K562 (cell line): ENCODE results near the gene PCCB. TPM values are rescaled to one million over a fixed set of nuclear protein-coding genes. Genes with fewer than 3 reads are reported as not detected.
A peak's percentile ranks its signal among the peaks of the same experiment; 100 is the strongest.

ENCODE experiments used
- ARNT ChIP-seq, 2 experiments: fragments of 450-650 bp; IDR thresholded peaks; 2 replicates each; pipeline ENCODE4 v1.6.1; 2016; ENCODE audit warnings: mild to moderate bottlenecking in 1 of 2
- CEBPG ChIP-seq, 3 experiments: fragments of 200-800 bp in 1 of 3; sonication (Bioruptor generic) in 1 of 3; sonication (generic) in 1 of 3; formaldehyde crosslinking in 1 of 3; IDR thresholded peaks in 2 of 3; conservative IDR thresholded peaks in 1 of 3; 2 replicates each; pipeline versions ENCODE4 v1.6.1 to v1.8.0; 2016 to 2022; ENCODE audit warnings: missing compliant biosample characterization in 2 of 3, missing genetic modification characterization in 2 of 3, mild to moderate bottlenecking in 1 of 3, missing genetic modification reagents in 1 of 3
- GTF2F1 ChIP-seq: IDR thresholded peaks from 2 replicates; pipeline ENCODE4 v1.6.1; 2011; ENCODE audit warnings: low read depth, low read length, improper control_type of control experiment
- HOXB6 ChIP-seq: fragments of 250-450 bp; sonication (Bioruptor Pico); IDR thresholded peaks from 2 replicates; pipeline ENCODE4 v1.5.1; 2022; ENCODE audit warnings: mild to moderate bottlenecking, borderline replicate concordance
- PURB ChIP-seq: sonication (generic); formaldehyde crosslinking; IDR thresholded peaks from 2 replicates; pipeline ENCODE4 v1.9.0; 2021; ENCODE audit warnings: low read depth, mild to moderate bottlenecking, missing genetic modification reagents
- SMAD4 ChIP-seq: fragments of 250-450 bp; sonication (Bioruptor Pico); conservative IDR thresholded peaks from 2 replicates; pipeline ENCODE4 v1.8.0; 2021; ENCODE audit warnings: inconsistent platforms, mild to moderate bottlenecking, moderate library complexity
- ZFP1 ChIP-seq: fragments of 450-650 bp; formaldehyde crosslinking; IDR thresholded peaks from 2 replicates; pipeline ENCODE4 v1.4.0; 2020; ENCODE audit warnings: mild to moderate bottlenecking, mixed read lengths
- ZFP30 ChIP-seq: fragments of 250-450 bp; sonication (Bioruptor Pico); IDR thresholded peaks from 2 replicates; pipeline ENCODE4 v1.8.0; 2022; ENCODE audit warnings: moderate library complexity, mild to moderate bottlenecking, inconsistent platforms, borderline replicate concordance
- polyA plus RNA-seq, 8 experiments: library from polyadenylated mRNA; depleted of rRNA in 4 of 8; stranded (reverse) in 5 of 8; unstranded in 3 of 8; fragments of >200 nt; fragmentation: Nextera tagmentation in 2 of 8; fragmentation: Illumina TruSeq in 1 of 8; extraction: Ambion mirVana in 2 of 8; extraction: Trizol in 1 of 8; gene quantifications; 2 replicates each; pipeline versions ENCODE4 v1.2.1 to v1.2.3, GENCODE V29; 2011 to 2014; ENCODE audit warnings: inconsistent platforms in 1 of 8, missing spikeins in 1 of 8
- total RNA-seq, 7 experiments: library from RNA; depleted of rRNA in 6 of 7; stranded (reverse); fragments of >200 nt in 6 of 7; fragmentation: Illumina TruSeq in 2 of 7; extraction: Trizol in 2 of 7; gene quantifications; 2 replicates each; pipeline versions ENCODE4 v1.2.1 to v1.2.3, GENCODE V29; 2011 to 2021; ENCODE audit warnings: low replicate concordance in 1 of 7
- TF ChIP-seq, protein P1 (sequence below): fragments of 250-450 bp; sonication (Bioruptor Pico); IDR thresholded peaks from 2 replicates; pipeline ENCODE4 v1.8.0; 2021; ENCODE audit warnings: mild to moderate bottlenecking, moderate library complexity
- TF ChIP-seq, protein P2 (sequence below): fragments of 450-650 bp; IDR thresholded peaks from 2 replicates; pipeline ENCODE4 v1.6.1; 2016; ENCODE audit warnings: mild to moderate bottlenecking, moderate library complexity
- TF ChIP-seq, protein P3 (sequence below): sonication (generic); formaldehyde crosslinking; IDR thresholded peaks from 2 replicates; pipeline ENCODE4 v1.8.0; 2022; ENCODE audit warnings: missing genetic modification reagents, mild to moderate bottlenecking, moderate library complexity, borderline replicate concordance
- TF ChIP-seq, protein P4 (sequence below): conservative IDR thresholded peaks from 2 replicates; pipeline ENCODE4 v1.6.1; 2011; ENCODE audit warnings: low read depth, mild to moderate bottlenecking, low read length; ENCODE audit not compliant: control insufficient read depth

The PCCB gene
- total and polyA plus RNA-seq, 9 of the 15 experiments (the other 6 are each of a cell fraction or from before 2014, with no cell fraction given), result 69.5 to 173 (median 92.8) TPM

DNA sequence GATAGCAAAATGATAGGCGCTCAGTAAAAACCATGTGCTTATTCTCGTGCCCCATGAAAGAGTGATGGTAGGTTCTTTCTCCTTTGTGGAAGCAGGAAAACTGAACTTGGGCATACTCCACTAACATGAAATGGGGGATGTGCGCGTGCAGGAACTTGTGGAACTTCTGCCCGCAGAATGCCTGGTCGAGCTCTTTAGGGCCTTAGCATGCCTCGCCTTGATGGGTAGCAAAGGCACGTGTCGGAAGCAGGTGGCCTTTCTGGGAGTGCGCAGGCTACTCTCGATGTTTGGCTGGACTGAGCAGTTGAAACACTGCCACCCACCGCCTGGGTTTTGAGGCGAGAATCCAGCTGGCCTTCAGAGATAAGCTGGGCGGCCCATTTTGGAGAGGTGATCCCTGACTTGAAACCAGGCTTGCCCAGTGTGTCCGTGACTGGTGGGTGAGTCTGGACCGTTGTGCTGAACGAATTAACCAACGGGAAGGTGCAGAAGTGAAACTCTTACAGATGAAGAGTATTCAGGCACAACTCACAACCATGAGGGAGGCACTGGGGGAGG lies 842 bp downstream of the PCCB start (continued):
- peak; percentile 71 for TF ChIP-seq SMAD4 (CRISPR knock-in tag)
- peak in 1 of 2 experiments; percentile 58; a peak in 1 of 4 replicates for TF ChIP-seq ARNT (IDR thresholded peaks at IDR 0.05)
- TF ChIP-seq, protein P1, sequence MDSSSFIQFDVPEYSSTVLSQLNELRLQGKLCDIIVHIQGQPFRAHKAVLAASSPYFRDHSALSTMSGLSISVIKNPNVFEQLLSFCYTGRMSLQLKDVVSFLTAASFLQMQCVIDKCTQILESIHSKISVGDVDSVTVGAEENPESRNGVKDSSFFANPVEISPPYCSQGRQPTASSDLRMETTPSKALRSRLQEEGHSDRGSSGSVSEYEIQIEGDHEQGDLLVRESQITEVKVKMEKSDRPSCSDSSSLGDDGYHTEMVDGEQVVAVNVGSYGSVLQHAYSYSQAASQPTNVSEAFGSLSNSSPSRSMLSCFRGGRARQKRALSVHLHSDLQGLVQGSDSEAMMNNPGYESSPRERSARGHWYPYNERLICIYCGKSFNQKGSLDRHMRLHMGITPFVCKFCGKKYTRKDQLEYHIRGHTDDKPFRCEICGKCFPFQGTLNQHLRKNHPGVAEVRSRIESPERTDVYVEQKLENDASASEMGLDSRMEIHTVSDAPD, result no peak
- no peak for TF ChIP-seq ZFP30 (CRISPR knock-in tag)
- no peak for TF ChIP-seq ZFP1
- no peak for TF ChIP-seq GTF2F1
- no peak for TF ChIP-seq CEBPG (CRISPR knock-in tag; IDR thresholded peaks at IDR 0.05)
- TF ChIP-seq CEBPG (tag; conservative IDR thresholded peaks at IDR 0.05 in 1 of 2, IDR thresholded peaks at IDR 0.05 in 1 of 2), result no peak
- TF ChIP-seq, protein P2, sequence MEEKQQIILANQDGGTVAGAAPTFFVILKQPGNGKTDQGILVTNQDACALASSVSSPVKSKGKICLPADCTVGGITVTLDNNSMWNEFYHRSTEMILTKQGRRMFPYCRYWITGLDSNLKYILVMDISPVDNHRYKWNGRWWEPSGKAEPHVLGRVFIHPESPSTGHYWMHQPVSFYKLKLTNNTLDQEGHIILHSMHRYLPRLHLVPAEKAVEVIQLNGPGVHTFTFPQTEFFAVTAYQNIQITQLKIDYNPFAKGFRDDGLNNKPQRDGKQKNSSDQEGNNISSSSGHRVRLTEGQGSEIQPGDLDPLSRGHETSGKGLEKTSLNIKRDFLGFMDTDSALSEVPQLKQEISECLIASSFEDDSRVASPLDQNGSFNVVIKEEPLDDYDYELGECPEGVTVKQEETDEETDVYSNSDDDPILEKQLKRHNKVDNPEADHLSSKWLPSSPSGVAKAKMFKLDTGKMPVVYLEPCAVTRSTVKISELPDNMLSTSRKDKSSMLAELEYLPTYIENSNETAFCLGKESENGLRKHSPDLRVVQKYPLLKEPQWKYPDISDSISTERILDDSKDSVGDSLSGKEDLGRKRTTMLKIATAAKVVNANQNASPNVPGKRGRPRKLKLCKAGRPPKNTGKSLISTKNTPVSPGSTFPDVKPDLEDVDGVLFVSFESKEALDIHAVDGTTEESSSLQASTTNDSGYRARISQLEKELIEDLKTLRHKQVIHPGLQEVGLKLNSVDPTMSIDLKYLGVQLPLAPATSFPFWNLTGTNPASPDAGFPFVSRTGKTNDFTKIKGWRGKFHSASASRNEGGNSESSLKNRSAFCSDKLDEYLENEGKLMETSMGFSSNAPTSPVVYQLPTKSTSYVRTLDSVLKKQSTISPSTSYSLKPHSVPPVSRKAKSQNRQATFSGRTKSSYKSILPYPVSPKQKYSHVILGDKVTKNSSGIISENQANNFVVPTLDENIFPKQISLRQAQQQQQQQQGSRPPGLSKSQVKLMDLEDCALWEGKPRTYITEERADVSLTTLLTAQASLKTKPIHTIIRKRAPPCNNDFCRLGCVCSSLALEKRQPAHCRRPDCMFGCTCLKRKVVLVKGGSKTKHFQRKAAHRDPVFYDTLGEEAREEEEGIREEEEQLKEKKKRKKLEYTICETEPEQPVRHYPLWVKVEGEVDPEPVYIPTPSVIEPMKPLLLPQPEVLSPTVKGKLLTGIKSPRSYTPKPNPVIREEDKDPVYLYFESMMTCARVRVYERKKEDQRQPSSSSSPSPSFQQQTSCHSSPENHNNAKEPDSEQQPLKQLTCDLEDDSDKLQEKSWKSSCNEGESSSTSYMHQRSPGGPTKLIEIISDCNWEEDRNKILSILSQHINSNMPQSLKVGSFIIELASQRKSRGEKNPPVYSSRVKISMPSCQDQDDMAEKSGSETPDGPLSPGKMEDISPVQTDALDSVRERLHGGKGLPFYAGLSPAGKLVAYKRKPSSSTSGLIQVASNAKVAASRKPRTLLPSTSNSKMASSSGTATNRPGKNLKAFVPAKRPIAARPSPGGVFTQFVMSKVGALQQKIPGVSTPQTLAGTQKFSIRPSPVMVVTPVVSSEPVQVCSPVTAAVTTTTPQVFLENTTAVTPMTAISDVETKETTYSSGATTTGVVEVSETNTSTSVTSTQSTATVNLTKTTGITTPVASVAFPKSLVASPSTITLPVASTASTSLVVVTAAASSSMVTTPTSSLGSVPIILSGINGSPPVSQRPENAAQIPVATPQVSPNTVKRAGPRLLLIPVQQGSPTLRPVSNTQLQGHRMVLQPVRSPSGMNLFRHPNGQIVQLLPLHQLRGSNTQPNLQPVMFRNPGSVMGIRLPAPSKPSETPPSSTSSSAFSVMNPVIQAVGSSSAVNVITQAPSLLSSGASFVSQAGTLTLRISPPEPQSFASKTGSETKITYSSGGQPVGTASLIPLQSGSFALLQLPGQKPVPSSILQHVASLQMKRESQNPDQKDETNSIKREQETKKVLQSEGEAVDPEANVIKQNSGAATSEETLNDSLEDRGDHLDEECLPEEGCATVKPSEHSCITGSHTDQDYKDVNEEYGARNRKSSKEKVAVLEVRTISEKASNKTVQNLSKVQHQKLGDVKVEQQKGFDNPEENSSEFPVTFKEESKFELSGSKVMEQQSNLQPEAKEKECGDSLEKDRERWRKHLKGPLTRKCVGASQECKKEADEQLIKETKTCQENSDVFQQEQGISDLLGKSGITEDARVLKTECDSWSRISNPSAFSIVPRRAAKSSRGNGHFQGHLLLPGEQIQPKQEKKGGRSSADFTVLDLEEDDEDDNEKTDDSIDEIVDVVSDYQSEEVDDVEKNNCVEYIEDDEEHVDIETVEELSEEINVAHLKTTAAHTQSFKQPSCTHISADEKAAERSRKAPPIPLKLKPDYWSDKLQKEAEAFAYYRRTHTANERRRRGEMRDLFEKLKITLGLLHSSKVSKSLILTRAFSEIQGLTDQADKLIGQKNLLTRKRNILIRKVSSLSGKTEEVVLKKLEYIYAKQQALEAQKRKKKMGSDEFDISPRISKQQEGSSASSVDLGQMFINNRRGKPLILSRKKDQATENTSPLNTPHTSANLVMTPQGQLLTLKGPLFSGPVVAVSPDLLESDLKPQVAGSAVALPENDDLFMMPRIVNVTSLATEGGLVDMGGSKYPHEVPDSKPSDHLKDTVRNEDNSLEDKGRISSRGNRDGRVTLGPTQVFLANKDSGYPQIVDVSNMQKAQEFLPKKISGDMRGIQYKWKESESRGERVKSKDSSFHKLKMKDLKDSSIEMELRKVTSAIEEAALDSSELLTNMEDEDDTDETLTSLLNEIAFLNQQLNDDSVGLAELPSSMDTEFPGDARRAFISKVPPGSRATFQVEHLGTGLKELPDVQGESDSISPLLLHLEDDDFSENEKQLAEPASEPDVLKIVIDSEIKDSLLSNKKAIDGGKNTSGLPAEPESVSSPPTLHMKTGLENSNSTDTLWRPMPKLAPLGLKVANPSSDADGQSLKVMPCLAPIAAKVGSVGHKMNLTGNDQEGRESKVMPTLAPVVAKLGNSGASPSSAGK, result peak; percentile 100
- TF ChIP-seq PURB, result no peak
- TF ChIP-seq, protein P3, sequence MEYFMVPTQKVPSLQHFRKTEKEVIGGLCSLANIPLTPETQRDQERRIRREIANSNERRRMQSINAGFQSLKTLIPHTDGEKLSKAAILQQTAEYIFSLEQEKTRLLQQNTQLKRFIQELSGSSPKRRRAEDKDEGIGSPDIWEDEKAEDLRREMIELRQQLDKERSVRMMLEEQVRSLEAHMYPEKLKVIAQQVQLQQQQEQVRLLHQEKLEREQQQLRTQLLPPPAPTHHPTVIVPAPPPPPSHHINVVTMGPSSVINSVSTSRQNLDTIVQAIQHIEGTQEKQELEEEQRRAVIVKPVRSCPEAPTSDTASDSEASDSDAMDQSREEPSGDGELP (CRISPR knock-in tag), result peak; percentile 97
- TF ChIP-seq, protein P4, sequence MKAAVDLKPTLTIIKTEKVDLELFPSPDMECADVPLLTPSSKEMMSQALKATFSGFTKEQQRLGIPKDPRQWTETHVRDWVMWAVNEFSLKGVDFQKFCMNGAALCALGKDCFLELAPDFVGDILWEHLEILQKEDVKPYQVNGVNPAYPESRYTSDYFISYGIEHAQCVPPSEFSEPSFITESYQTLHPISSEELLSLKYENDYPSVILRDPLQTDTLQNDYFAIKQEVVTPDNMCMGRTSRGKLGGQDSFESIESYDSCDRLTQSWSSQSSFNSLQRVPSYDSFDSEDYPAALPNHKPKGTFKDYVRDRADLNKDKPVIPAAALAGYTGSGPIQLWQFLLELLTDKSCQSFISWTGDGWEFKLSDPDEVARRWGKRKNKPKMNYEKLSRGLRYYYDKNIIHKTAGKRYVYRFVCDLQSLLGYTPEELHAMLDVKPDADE, result no peak
- no peak for TF ChIP-seq HOXB6 (CRISPR knock-in tag)
